Keratinocyte (primary cell): ENCODE measurements around the gene CXXC5.

Experiments
- CTCF ChIP-seq, 3 experiments: IDR thresholded peaks in 1 of 3; conservative IDR thresholded peaks in 1 of 3; optimal IDR thresholded peaks in 1 of 3; 2 replicates in 2 of 3; 3 replicates in 1 of 3; pipeline versions ENCODE3 to v1.5.1; 2011; ENCODE audit warnings: low read length in 3 of 3, mild to moderate bottlenecking in 3 of 3, moderate library complexity in 2 of 3, control low read depth in 1 of 3, inconsistent platforms in 1 of 3; ENCODE audit not compliant: insufficient read depth in 2 of 3; ENCODE audit errors: extremely low read depth in 1 of 3
- EZH2 ChIP-seq: IDR thresholded peaks from one replicate; pipeline ENCODE4 v1.6.1; 2012; ENCODE audit warnings: inconsistent platforms, mild to moderate bottlenecking, low read length, moderate library complexity

GRCh38 chr5:139692148-139692547, 44.0 kb downstream of the CXXC5 start:
- no peak for TF ChIP-seq EZH2
- no peak for TF ChIP-seq CTCF (optimal IDR thresholded peaks at IDR 0.05 in 1 of 3, IDR thresholded peaks at IDR 0.05 in 1 of 3, conservative IDR thresholded peaks at IDR 0.05 in 1 of 3; ENCODE audit: extremely low read depth in 1 of 3, insufficient read depth in 2 of 3, low read length in 3 of 3)
